Thymus (tissue), 14 donors: ENCODE results near the gene VEZF1. TPM values are rescaled to one million over a fixed set of nuclear protein-coding genes. Genes with fewer than 3 reads are reported as not detected.

ENCODE experiments used
- DNase-seq, 9 donors: peaks; one replicate each; pipeline ENCODE4 v3.0.0-alpha.2; 2013; ENCODE audit warnings: low spot score in 9 of 9, low read depth in 6 of 9, missing footprints in 1 of 9
- H3K27ac ChIP-seq, 2 donors: one replicate each; pipeline ENCODE4 v1.5.1; 2013; ENCODE audit warnings: control low read depth in 1 of 2, low read depth in 1 of 2, low read length in 1 of 2, mild to moderate bottlenecking in 1 of 2, moderate library complexity in 1 of 2
- H3K27me3 ChIP-seq, 2 donors: one replicate each; pipeline ENCODE4 v1.5.1; 2013; ENCODE audit warnings: low read length in 1 of 2; ENCODE audit not compliant: control insufficient read depth in 2 of 2, insufficient read depth in 1 of 2
- H3K36me3 ChIP-seq, 2 donors: one replicate each; pipeline ENCODE4 v1.5.1; 2013; ENCODE audit warnings: low read length in 1 of 2, mild to moderate bottlenecking in 1 of 2, moderate library complexity in 1 of 2; ENCODE audit not compliant: control insufficient read depth in 2 of 2, insufficient read depth in 2 of 2
- H3K4me1 ChIP-seq, 2 donors: one replicate each; pipeline ENCODE4 v1.5.1; 2013; ENCODE audit warnings: low read length in 2 of 2; ENCODE audit not compliant: control insufficient read depth in 2 of 2, insufficient read depth in 2 of 2
- H3K4me3 ChIP-seq, 2 donors: one replicate each; pipeline ENCODE4 v1.5.1; 2013; ENCODE audit warnings: low read length in 2 of 2, control low read depth in 1 of 2, mild to moderate bottlenecking in 1 of 2
- H3K9me3 ChIP-seq, 2 donors: one replicate each; pipeline ENCODE4 v1.5.1; 2013; ENCODE audit warnings: low read length in 1 of 2, mild to moderate bottlenecking in 1 of 2; ENCODE audit not compliant: control insufficient read depth in 2 of 2, insufficient read depth in 1 of 2
- WGBS: extraction: QIAGEN DNeasy Blood & Tissue Kit; methylation state at CpG from one replicate; pipeline ENCODE4 v1.1.7; 2013; 5-methylcytosine and 5-hydroxymethylcytosine counted together
- long read RNA-seq, 10 donors: transcript quantifications; one replicate each; lab custom pipeline, GENCODE V29; 2026
- polyA plus RNA-seq: library from polyadenylated mRNA; stranded (reverse); fragments of 200-250 nt; gene quantifications from one replicate; pipeline ENCODE4 v1.2.3, GENCODE V29; 2013
- total RNA-seq: library from RNA; stranded (reverse); fragments of 120-200 nt; gene quantifications from one replicate; pipeline ENCODE4 v1.2.4, GENCODE V29; 2013
- donor health status: healthy.

Gene VEZF1
- total RNA-seq: 39.7 TPM
- 31.8 TPM for polyA plus RNA-seq
- long read RNA-seq, donor 1: 0 reads
- long read RNA-seq, donor 2: 0 reads
- long read RNA-seq, donor 3, transcript VEZF1-202 (6 exons, 2,321 nt): major isoform, 6 of 6 reads
- long read RNA-seq, donor 3, partial matches to known transcripts: 0 of 6 reads
- long read RNA-seq, donor 3, other reads (novel, unspliced or antisense): 0 of 6 reads
- long read RNA-seq, donor 4, partial matches to known transcripts: 15 of 18 reads
- long read RNA-seq, donor 4, other reads (novel, unspliced or antisense): 0 of 18 reads
- long read RNA-seq, donor 5, transcript VEZF1-202 (6 exons, 2,321 nt): major isoform, 9 of 29 reads
- long read RNA-seq, donor 5, partial matches to known transcripts: 20 of 29 reads
- long read RNA-seq, donor 5, other reads (novel, unspliced or antisense): 0 of 29 reads
- long read RNA-seq, donor 6, transcript VEZF1-202 (6 exons, 2,321 nt): major isoform, 10 of 25 reads
- long read RNA-seq, donor 6, partial matches to known transcripts: 14 of 25 reads
- long read RNA-seq, donor 6, other reads (novel, unspliced or antisense): 0 of 25 reads
- long read RNA-seq, donor 7, transcript VEZF1-202 (6 exons, 2,321 nt): major isoform, 7 of 19 reads
- long read RNA-seq, donor 7, partial matches to known transcripts: 12 of 19 reads
- long read RNA-seq, donor 7, other reads (novel, unspliced or antisense): 0 of 19 reads
- long read RNA-seq, donor 8, partial matches to known transcripts: 11 of 14 reads
- long read RNA-seq, donor 8, other reads (novel, unspliced or antisense): 0 of 14 reads
- long read RNA-seq, donor 9, transcript VEZF1-202 (6 exons, 2,321 nt): major isoform, 10 of 20 reads
- long read RNA-seq, donor 9, partial matches to known transcripts: 10 of 20 reads
- long read RNA-seq, donor 9, other reads (novel, unspliced or antisense): 0 of 20 reads
- long read RNA-seq, donor 10, transcript VEZF1-202 (6 exons, 2,321 nt): major isoform, 6 of 23 reads
- long read RNA-seq, donor 10, partial matches to known transcripts: 12 of 23 reads
- long read RNA-seq, donor 10, other reads (novel, unspliced or antisense): 5 of 23 reads

- H3K27me3 ChIP-seq: no peaks in the 10 kb centered on the region
- H3K4me3 ChIP-seq: peak within 1 kb of the TSS; percentile 78 to 95
- DNase-seq: peak in 7 of 9 donors; percentile 42 to 87 (median 72)
- peak within 1 kb of the TSS; percentile 81 to 91 for H3K27ac ChIP-seq
- H3K4me1 ChIP-seq: peaks cover 17 to 20% of the 10 kb centered on the region in 2 donors
- H3K36me3 ChIP-seq: peaks cover 6 to 10% of the 10 kb centered on the region in 2 donors
- H3K9me3 ChIP-seq: no peaks in the 10 kb centered on the region
- WGBS: under 1% methylated on average over 74 of the region's 74 CpGs
Observed at GRCh38 chr17:57987581-57988300, at the start of gene VEZF1. Gene VEZF1, minus strand, starts transcription at chr17:57988254. Its CDS starts 143 bp downstream, at chr17:57988111.

GRCh38 chr17:58032691-58033415 lies 44.8 kb upstream of the VEZF1 start:
- 78% methylated on average over 6 of the region's 6 CpGs for WGBS
- DNase-seq: no peak
- Histone ChIP-seq H3K27ac (no peak overlapping the region), H3K4me1 (no peaks in the 10 kb centered on the region), H3K36me3 (no peaks in the 10 kb centered on the region), H3K27me3 (peaks cover 4 to 10% of the 10 kb centered on the region in 2 donors), H3K4me3 (no peak overlapping the region), H3K9me3 (no peaks in the 10 kb centered on the region)

GRCh38 chr17:58028578-58028977 lies 40.5 kb upstream of the VEZF1 start:
- no peak overlapping the region for H3K27ac ChIP-seq
- H3K36me3 ChIP-seq: no peaks in the 10 kb centered on the region
- H3K27me3 ChIP-seq: peaks cover 4 to 9% of the 10 kb centered on the region in 2 donors
- no peaks in the 10 kb centered on the region for H3K9me3 ChIP-seq
- no peaks in the 10 kb centered on the region for H3K4me1 ChIP-seq
- no peak overlapping the region for H3K4me3 ChIP-seq
- DNase-seq: no peak

- H3K27me3 ChIP-seq: peaks cover 0 to 8% of the 10 kb centered on the region in 2 donors
- 94% methylated on average over 9 of the region's 9 CpGs for WGBS
- no peaks in the 10 kb centered on the region for H3K36me3 ChIP-seq
- H3K9me3 ChIP-seq: no peaks in the 10 kb centered on the region
- no peaks in the 10 kb centered on the region for H3K4me1 ChIP-seq
- H3K4me3 ChIP-seq: no peak overlapping the region
- no peak for DNase-seq
- H3K27ac ChIP-seq: no peak overlapping the region
Observed at GRCh38 chr17:58020401-58020800, 32.3 kb upstream of the VEZF1 start.

- H3K27ac ChIP-seq: no peak overlapping the region
- H3K27me3 ChIP-seq: peaks cover 0 to 4% of the 10 kb centered on the region in 2 donors
- H3K4me1 ChIP-seq: no peaks in the 10 kb centered on the region
- no peak for DNase-seq
- no peaks in the 10 kb centered on the region for H3K9me3 ChIP-seq
- no peaks in the 10 kb centered on the region for H3K36me3 ChIP-seq
- H3K4me3 ChIP-seq: no peak overlapping the region
Observed at GRCh38 chr17:58019521-58019920, 31.5 kb upstream of the VEZF1 start.

GRCh38 chr17:58019039-58019438 lies 31.0 kb upstream of the VEZF1 start:
- no peak for DNase-seq
- Histone ChIP-seq H3K4me3 (no peak overlapping the region), H3K4me1 (no peaks in the 10 kb centered on the region), H3K27ac (no peak overlapping the region), H3K9me3 (no peaks in the 10 kb centered on the region), H3K36me3 (no peaks in the 10 kb centered on the region), H3K27me3 (peaks cover 0 to 4% of the 10 kb centered on the region in 2 donors)
- WGBS: 65% methylated on average over 3 of the region's 3 CpGs

GRCh38 chr17:58010067-58010799 lies 22.2 kb upstream of the VEZF1 start:
- Histone ChIP-seq H3K36me3 (peaks cover 0 to 9% of the 10 kb centered on the region in 2 donors), H3K9me3 (peaks cover 0 to 5% of the 10 kb centered on the region in 2 donors), H3K27me3 (no peaks in the 10 kb centered on the region), H3K4me1 (peaks cover 11 to 14% of the 10 kb centered on the region in 2 donors), H3K27ac (no peak overlapping the region), H3K4me3 (no peak overlapping the region)
- no peak for DNase-seq
- WGBS: 98% methylated on average over 10 of the region's 10 CpGs
